Measurements from ENCODE around the gene RMND1.

RMND1 gene

GRCh38 chr6:151388997-151389617 is 62.8 kb downstream of the RMND1 start:
- H3K9me2 ChIP-seq (replicated peaks; ENCODE audit: low read depth, low read length), result no peaks in the 10 kb centered on the region
- peak overlapping the region; percentile 89 for H3K9ac ChIP-seq (ENCODE audit: low read depth, low read length, poor library complexity, severe bottlenecking)
- peak overlapping the region; percentile 79 for H3K4me2 ChIP-seq (ENCODE audit: low read depth, low read length, poor library complexity, severe bottlenecking)
- H4K20me1 ChIP-seq (ENCODE audit: insufficient read depth, low read length, poor library complexity, severe bottlenecking), result peaks cover 30% of the 10 kb centered on the region
- H3K4me1 ChIP-seq (ENCODE audit: insufficient read depth, low read length, poor library complexity, severe bottlenecking), result peaks cover 36% of the 10 kb centered on the region
- H3K79me2 ChIP-seq (ENCODE audit: insufficient read depth, low read length), result peaks cover 77% of the 10 kb centered on the region
- H3K27me3 ChIP-seq (ENCODE audit: insufficient read depth, low read length, poor library complexity, severe bottlenecking), result peaks cover 4% of the 10 kb centered on the region
- H3K36me3 ChIP-seq (ENCODE audit: insufficient read depth, low read length), result no peaks in the 10 kb centered on the region
- peaks cover 10% of the 10 kb centered on the region for H3F3A ChIP-seq (ENCODE audit: low read depth)
- H2AFZ ChIP-seq (ENCODE audit: low read length), result peak overlapping the region; percentile 67
- H3K4me3 ChIP-seq (ENCODE audit: low read length, poor library complexity, severe bottlenecking), result peak overlapping the region; percentile 89
- H3K9me3 ChIP-seq (ENCODE audit: insufficient read depth, low read depth, low read length), result no peaks in the 10 kb centered on the region
- TF ChIP-seq CTCF (conservative IDR thresholded peaks at IDR 0.05; ENCODE audit: low read length) (no peak), EZH2phosphoT487 (IDR thresholded peaks at IDR 0.05; ENCODE audit: borderline replicate concordance) (no peak)

- Histone ChIP-seq H3F3A (ENCODE audit: low read depth) (peaks cover 10% of the 10 kb centered on the region), H2AFZ (ENCODE audit: low read length) (no peak overlapping the region), H3K4me3 (ENCODE audit: low read length, poor library complexity, severe bottlenecking) (no peak overlapping the region), H3K27me3 (ENCODE audit: insufficient read depth, low read length, poor library complexity, severe bottlenecking) (peaks cover 4% of the 10 kb centered on the region), H3K9me2 (replicated peaks; ENCODE audit: low read depth, low read length) (no peaks in the 10 kb centered on the region), H3K9ac (ENCODE audit: low read depth, low read length, poor library complexity, severe bottlenecking) (no peak overlapping the region), H3K79me2 (ENCODE audit: insufficient read depth, low read length) (peaks cover 77% of the 10 kb centered on the region), H3K9me3 (ENCODE audit: insufficient read depth, low read depth, low read length) (no peaks in the 10 kb centered on the region), H3K4me1 (ENCODE audit: insufficient read depth, low read length, poor library complexity, severe bottlenecking) (peaks cover 27% of the 10 kb centered on the region), H4K20me1 (ENCODE audit: insufficient read depth, low read length, poor library complexity, severe bottlenecking) (peaks cover 21% of the 10 kb centered on the region), H3K4me2 (ENCODE audit: low read depth, low read length, poor library complexity, severe bottlenecking) (no peak overlapping the region), H3K36me3 (ENCODE audit: insufficient read depth, low read length) (no peaks in the 10 kb centered on the region)
- TF ChIP-seq CTCF (conservative IDR thresholded peaks at IDR 0.05; ENCODE audit: low read length), result no peak
- TF ChIP-seq EZH2phosphoT487 (IDR thresholded peaks at IDR 0.05; ENCODE audit: borderline replicate concordance), result no peak
These were observed 63.7 kb downstream of the RMND1 start for GRCh38 chr6:151388236-151388635.

- Histone ChIP-seq H3K27me3 (ENCODE audit: insufficient read depth, low read length, poor library complexity, severe bottlenecking) (peaks cover 4% of the 10 kb centered on the region), H3K9me3 (ENCODE audit: insufficient read depth, low read depth, low read length) (no peaks in the 10 kb centered on the region), H3K4me3 (ENCODE audit: low read length, poor library complexity, severe bottlenecking) (no peak overlapping the region), H3F3A (ENCODE audit: low read depth) (peaks cover 10% of the 10 kb centered on the region), H3K9ac (ENCODE audit: low read depth, low read length, poor library complexity, severe bottlenecking) (no peak overlapping the region), H3K4me2 (ENCODE audit: low read depth, low read length, poor library complexity, severe bottlenecking) (no peak overlapping the region), H4K20me1 (ENCODE audit: insufficient read depth, low read length, poor library complexity, severe bottlenecking) (peaks cover 13% of the 10 kb centered on the region), H3K4me1 (ENCODE audit: insufficient read depth, low read length, poor library complexity, severe bottlenecking) (peaks cover 19% of the 10 kb centered on the region), H2AFZ (ENCODE audit: low read length) (no peak overlapping the region), H3K9me2 (replicated peaks; ENCODE audit: low read depth, low read length) (no peaks in the 10 kb centered on the region), H3K36me3 (ENCODE audit: insufficient read depth, low read length) (no peaks in the 10 kb centered on the region), H3K79me2 (ENCODE audit: insufficient read depth, low read length) (peaks cover 69% of the 10 kb centered on the region)
- TF ChIP-seq CTCF (conservative IDR thresholded peaks at IDR 0.05; ENCODE audit: low read length) (no peak), EZH2phosphoT487 (IDR thresholded peaks at IDR 0.05; ENCODE audit: borderline replicate concordance) (no peak)
These were observed 64.6 kb downstream of the RMND1 start for GRCh38 chr6:151387175-151387970.

All from Loucy (cell line).